Measurements from ENCODE around the gene DGLUCY. TPM values are rescaled to one million over a fixed set of nuclear protein-coding genes. Genes with fewer than 3 reads are reported as not detected.

DGLUCY gene
- total and polyA plus RNA-seq, 2 donors (not counting 1 experiment from before 2014, with no cell fraction given), result 91.5 to 103 TPM

GRCh38 chr14:91111443-91111842, 2.4 kb upstream of the DGLUCY start:
- WGBS (ENCODE audit: insufficient coverage), result no CpG with 5 or more reads among the region's 1 CpG
- Histone ChIP-seq H3K36me3 (replicated peaks in 1 of 2; ENCODE audit: control extremely low read depth in 1 of 2, control insufficient read depth in 1 of 2, extremely low read depth in 1 of 2, insufficient read depth in 2 of 2, low read length in 1 of 2) (no peaks in the 10 kb centered on the region), H3K79me2 (ENCODE audit: control insufficient read depth, insufficient read depth, low read length) (peaks cover 30% of the 10 kb centered on the region), H3K9me3 (ENCODE audit: control extremely low read depth in 1 of 3, control insufficient read depth in 2 of 3, insufficient read depth in 1 of 3, low read length in 2 of 3) (peaks cover 0 to 7% (median 0%) of the 10 kb centered on the region in 3 donors), H3K9ac (ENCODE audit: low read length) (no peak overlapping the region), H3K4me2 (replicated peaks; ENCODE audit: low read depth, low read length, poor library complexity, severe bottlenecking) (no peak overlapping the region), H4K20me1 (ENCODE audit: control insufficient read depth, insufficient read depth, low read length, poor library complexity, severe bottlenecking) (no peaks in the 10 kb centered on the region), H3K4me3 (ENCODE audit: control extremely low read depth in 1 of 5, extremely low read depth in 1 of 5, insufficient read depth in 1 of 5, low read depth in 2 of 5, low read length in 4 of 5) (no peak overlapping the region), H3K27me3 (replicated peaks in 1 of 4; ENCODE audit: control extremely low read depth in 1 of 4, control insufficient read depth in 3 of 4, insufficient read depth in 4 of 4, low read length in 3 of 4) (no peaks in the 10 kb centered on the region), H3K4me1 (ENCODE audit: control insufficient read depth in 2 of 2, insufficient read depth in 2 of 2, low read length in 2 of 2) (peaks cover 35 to 45% of the 10 kb centered on the region in 2 donors), H3K27ac (ENCODE audit: low read length in 2 of 2) (no peak overlapping the region), H2AFZ (ENCODE audit: insufficient read depth, low read depth, low read length, poor library complexity, severe bottlenecking) (no peak overlapping the region)
- Mint-ChIP-seq H3K27ac (no peak overlapping the region), H3K4me1 (peaks cover 61% of the 10 kb centered on the region), H3K27me3 (no peaks in the 10 kb centered on the region), H3K9me3 (ENCODE audit: insufficient read depth) (no peaks in the 10 kb centered on the region), H3K4me3 (no peak overlapping the region)
- ATAC-seq (ENCODE audit: low read depth) (no peak), DNase-seq (no peak)
- ChIA-PET POLR2A (interaction anchor here (0.7 kb wide), 1 partner anchor 298 kb away, joined by 4 read pairs; no protein-coding TSS in a partner anchor), CTCF (interaction anchor here (1.0 kb wide), 1 partner anchor 62 kb away, joined by 7 read pairs; no protein-coding TSS in a partner anchor)
- intact Hi-C loops (cut with micrococcal nuclease), result no loop called here
- no peak for TF ChIP-seq CTCF (IDR thresholded peaks at IDR 0.05)
- TF ChIP-seq EZH2 (IDR thresholded peaks at IDR 0.05; ENCODE audit: borderline replicate concordance, insufficient read depth, low read depth, low read length, poor library complexity, severe bottlenecking), result no peak

GRCh38 chr14:91112194-91112593, 1.7 kb upstream of the DGLUCY start:
- no peaks in the 10 kb centered on the region for H3K9me3 Mint-ChIP-seq (ENCODE audit: insufficient read depth)
- Histone ChIP-seq H2AFZ (ENCODE audit: insufficient read depth, low read depth, low read length, poor library complexity, severe bottlenecking) (no peak overlapping the region), H3K79me2 (ENCODE audit: control insufficient read depth, insufficient read depth, low read length) (peaks cover 37% of the 10 kb centered on the region), H3K27ac (ENCODE audit: low read length in 2 of 2) (no peak overlapping the region), H3K4me1 (ENCODE audit: control insufficient read depth in 2 of 2, insufficient read depth in 2 of 2, low read length in 2 of 2) (peaks cover 42 to 52% of the 10 kb centered on the region in 2 donors), H4K20me1 (ENCODE audit: control insufficient read depth, insufficient read depth, low read length, poor library complexity, severe bottlenecking) (no peaks in the 10 kb centered on the region), H3K9ac (ENCODE audit: low read length) (no peak overlapping the region), H3K4me2 (replicated peaks; ENCODE audit: low read depth, low read length, poor library complexity, severe bottlenecking) (no peak overlapping the region), H3K36me3 (replicated peaks in 1 of 2; ENCODE audit: control extremely low read depth in 1 of 2, control insufficient read depth in 1 of 2, extremely low read depth in 1 of 2, insufficient read depth in 2 of 2, low read length in 1 of 2) (peaks cover 0 to 2% of the 10 kb centered on the region in 2 experiments), H3K27me3 (replicated peaks in 1 of 4; ENCODE audit: control extremely low read depth in 1 of 4, control insufficient read depth in 3 of 4, insufficient read depth in 4 of 4, low read length in 3 of 4) (no peaks in the 10 kb centered on the region), H3K9me3 (ENCODE audit: control extremely low read depth in 1 of 3, control insufficient read depth in 2 of 3, insufficient read depth in 1 of 3, low read length in 2 of 3) (peaks cover 0 to 7% (median 0%) of the 10 kb centered on the region in 3 donors), H3K4me3 (ENCODE audit: control extremely low read depth in 1 of 5, extremely low read depth in 1 of 5, insufficient read depth in 1 of 5, low read depth in 2 of 5, low read length in 4 of 5) (no peak overlapping the region)
- WGBS (ENCODE audit: insufficient coverage), result no CpG with 5 or more reads among the region's 4 CpGs
- H3K4me1 Mint-ChIP-seq, result peaks cover 67% of the 10 kb centered on the region
- TF ChIP-seq EZH2 (IDR thresholded peaks at IDR 0.05; ENCODE audit: borderline replicate concordance, insufficient read depth, low read depth, low read length, poor library complexity, severe bottlenecking), result no peak
- no peak for TF ChIP-seq CTCF (IDR thresholded peaks at IDR 0.05)
- no peaks in the 10 kb centered on the region for H3K27me3 Mint-ChIP-seq
- POLR2A ChIA-PET, result interaction anchor here (0.7 kb wide), 1 partner anchor 299 kb away, joined by 4 read pairs; no protein-coding TSS in a partner anchor
- peak overlapping the region; percentile 41 for H3K27ac Mint-ChIP-seq
- CTCF ChIA-PET, result interaction anchor here (1.0 to 3.7 kb wide), 2 partner anchors 61 to 208 kb away, joined by 7 to 21 read pairs; no protein-coding TSS in a partner anchor
- no peak overlapping the region for H3K4me3 Mint-ChIP-seq
- DNase-seq (no peak), ATAC-seq (ENCODE audit: low read depth) (no peak)
- intact Hi-C loops (cut with micrococcal nuclease), result no loop called here
